Transverse colon (tissue), 4 donors: ENCODE data around the gene HOXC12. TPM values are rescaled to one million over a fixed set of nuclear protein-coding genes. Genes with fewer than 3 reads are reported as not detected.

ENCODE experiments used
- DNase-seq: peaks from one replicate; pipeline ENCODE4 v3.0.0-alpha.2; 2019
- H3K27ac ChIP-seq, 4 donors: fragments of 200-600 bp; sonication (generic); 2 replicates each; pipeline ENCODE4 v1.5.1; 2016 to 2018; ENCODE audit warnings: inconsistent platforms in 4 of 4
- H3K27me3 ChIP-seq: fragments of 200-600 bp; sonication (generic); 2 replicates; pipeline ENCODE4 v1.5.1; 2017; ENCODE audit warnings: inconsistent platforms
- H3K36me3 ChIP-seq, 4 donors: fragments of 200-600 bp; sonication (generic); 2 replicates each; pipeline ENCODE4 v1.5.1; 2017 to 2019; ENCODE audit warnings: inconsistent platforms in 4 of 4
- H3K4me1 ChIP-seq, 4 donors: fragments of 200-600 bp; sonication (generic); 2 replicates each; pipeline ENCODE4 v1.5.1; 2017 to 2020; ENCODE audit warnings: inconsistent platforms in 4 of 4
- H3K4me3 ChIP-seq, 4 donors: fragments of 200-600 bp; sonication (generic); 1 replicate in 1 of 4; 2 replicates in 3 of 4; pipeline versions ENCODE4 v1.5.1 to v1.6.1; 2017 to 2019; ENCODE audit warnings: inconsistent platforms in 4 of 4
- H3K9me3 ChIP-seq, 2 donors: fragments of 200-600 bp; sonication (generic); 2 replicates each; pipeline ENCODE4 v1.5.1; 2017 to 2019; ENCODE audit warnings: inconsistent platforms in 2 of 2
- CTCF ChIP-seq, 5 experiments: fragments of 200-600 bp in 3 of 5; fragments of 450-650 bp in 2 of 5; sonication (generic) in 3 of 5; IDR thresholded peaks; 1 replicate in 2 of 5; 2 replicates in 3 of 5; pipeline ENCODE4 v1.5.1; 2016 to 2017; ENCODE audit warnings: antibody characterized with exemption in 5 of 5, inconsistent platforms in 3 of 5, mild to moderate bottlenecking in 2 of 5, moderate library complexity in 1 of 5
- EP300 ChIP-seq: sonication (generic); formaldehyde crosslinking; IDR thresholded peaks from one replicate; pipeline ENCODE4 v1.6.1; 2017; ENCODE audit warnings: antibody characterized with exemption, low read depth
- POLR2A ChIP-seq: fragments of 450-650 bp; IDR thresholded peaks from one replicate; pipeline ENCODE4 v1.6.1; 2016; ENCODE audit warnings: antibody characterized with exemption, mild to moderate bottlenecking, moderate library complexity
- POLR2AphosphoS5 ChIP-seq, 3 donors: sonication (generic); formaldehyde crosslinking; IDR thresholded peaks; one replicate each; pipeline ENCODE4 v1.6.1; 2016; ENCODE audit warnings: antibody characterized with exemption in 3 of 3
- WGBS, 2 donors: methylation state at CpG; one replicate each; pipeline ENCODE4 v1.1.5; 2018; ENCODE audit warnings: low coverage in 1 of 2; 5-methylcytosine and 5-hydroxymethylcytosine counted together
- in situ Hi-C, 4 donors: fragments of 200-750 bp; cut with MboI; loops; one replicate each; pipeline versions ENCODE4 v1.15.0 to v1.15.1; 2017; ENCODE audit warnings: low sequenced_read_pairs in 3 of 4, low pct_ligation_motif_present in 1 of 4, low pct_unique_long_range_greater_than_20kb in 1 of 4
- intact Hi-C: fragments of 100-400 bp; cut with DNase I; formaldehyde crosslinking; loops from one replicate; pipeline ENCODE4 v1.15.1; 2023; ENCODE audit warnings: low total_unique reads
- total RNA-seq, 4 donors: library from RNA; depleted of rRNA; stranded (reverse); fragments of >200 nt; gene quantifications; one replicate each; pipeline ENCODE4 v1.1.0, GENCODE V29; 2016

The HOXC12 gene
- total RNA-seq, 4 donors from 2014 or later, result not detected

GRCh38 chr12:53981634-53982565 lies 27.2 kb downstream of the HOXC12 start:
- in situ Hi-C loops, result loop anchor here in 1 of 4 donors (25.0 kb wide), 1 partner anchor 195 kb away; no protein-coding TSS in a partner anchor
- H3K4me1 ChIP-seq, result peaks cover 6 to 29% (median 16%) of the 10 kb centered on the region in 4 donors
- no peaks in the 10 kb centered on the region for H3K36me3 ChIP-seq
- 62 to 68% methylated on average over 7 to 30 of the region's 30 CpGs for WGBS, 2 donors
- no peaks in the 10 kb centered on the region for H3K9me3 ChIP-seq
- H3K4me3 ChIP-seq, result no peak overlapping the region
- TF ChIP-seq EP300 (no peak), POLR2A (no peak), POLR2AphosphoS5 (IDR thresholded peaks at IDR 0.05) (no peak), CTCF (IDR thresholded peaks at IDR 0.05) (no peak)
- peaks cover 100% of the 10 kb centered on the region for H3K27me3 ChIP-seq
- H3K27ac ChIP-seq, result no peak overlapping the region
- intact Hi-C loops, result no loop called here
- DNase-seq, result no peak

- 33 to 57% methylated on average over 13 to 26 of the region's 26 CpGs for WGBS, 2 donors
- Histone ChIP-seq H3K9me3 (no peaks in the 10 kb centered on the region), H3K4me1 (peaks cover 6 to 27% (median 16%) of the 10 kb centered on the region in 4 donors), H3K4me3 (no peak overlapping the region), H3K27me3 (peaks cover 100% of the 10 kb centered on the region), H3K27ac (no peak overlapping the region), H3K36me3 (no peaks in the 10 kb centered on the region)
- in situ Hi-C loops, result loop anchor here in 1 of 4 donors (25.0 kb wide), 1 partner anchor 196 kb away; no protein-coding TSS in a partner anchor
- intact Hi-C loops, result no loop called here
- TF ChIP-seq POLR2AphosphoS5 (IDR thresholded peaks at IDR 0.05) (no peak), CTCF (IDR thresholded peaks at IDR 0.05) (no peak), POLR2A (no peak), EP300 (no peak)
- DNase-seq, result no peak
Measured at GRCh38 chr12:53982648-53983567, 28.2 kb downstream of the HOXC12 start.

- H3K27ac ChIP-seq, result no peak overlapping the region
- intact Hi-C loops, result no loop called here
- TF ChIP-seq POLR2A (no peak), CTCF (IDR thresholded peaks at IDR 0.05) (no peak), EP300 (no peak), POLR2AphosphoS5 (IDR thresholded peaks at IDR 0.05) (no peak)
- no peaks in the 10 kb centered on the region for H3K36me3 ChIP-seq
- in situ Hi-C loops, result loop anchor here in 1 of 4 donors (25.0 kb wide), 1 partner anchor 196 kb away; no protein-coding TSS in a partner anchor
- H3K4me3 ChIP-seq, result no peak overlapping the region
- no peak for DNase-seq
- peaks cover 100% of the 10 kb centered on the region for H3K27me3 ChIP-seq
- H3K4me1 ChIP-seq, result peaks cover 6 to 21% (median 12%) of the 10 kb centered on the region in 4 donors
- WGBS, 2 donors, result 40% methylated on average over 17 of the region's 17 CpGs; no CpG with 5 or more reads in 1 of the 2 donors
- H3K9me3 ChIP-seq, result no peaks in the 10 kb centered on the region
Measured at GRCh38 chr12:53983568-53983949, 28.9 kb downstream of the HOXC12 start.
